Middle frontal gyrus (tissue), 1 donor: Measurements from ENCODE around the gene FOXN1.

ENCODE experiments used
- DNase-seq: peaks from one replicate; pipeline ENCODE4 v3.0.0-alpha.2; 2015; ENCODE audit warnings: low spot score; ENCODE audit errors: extremely low spot score

Gene FOXN1

DNA sequence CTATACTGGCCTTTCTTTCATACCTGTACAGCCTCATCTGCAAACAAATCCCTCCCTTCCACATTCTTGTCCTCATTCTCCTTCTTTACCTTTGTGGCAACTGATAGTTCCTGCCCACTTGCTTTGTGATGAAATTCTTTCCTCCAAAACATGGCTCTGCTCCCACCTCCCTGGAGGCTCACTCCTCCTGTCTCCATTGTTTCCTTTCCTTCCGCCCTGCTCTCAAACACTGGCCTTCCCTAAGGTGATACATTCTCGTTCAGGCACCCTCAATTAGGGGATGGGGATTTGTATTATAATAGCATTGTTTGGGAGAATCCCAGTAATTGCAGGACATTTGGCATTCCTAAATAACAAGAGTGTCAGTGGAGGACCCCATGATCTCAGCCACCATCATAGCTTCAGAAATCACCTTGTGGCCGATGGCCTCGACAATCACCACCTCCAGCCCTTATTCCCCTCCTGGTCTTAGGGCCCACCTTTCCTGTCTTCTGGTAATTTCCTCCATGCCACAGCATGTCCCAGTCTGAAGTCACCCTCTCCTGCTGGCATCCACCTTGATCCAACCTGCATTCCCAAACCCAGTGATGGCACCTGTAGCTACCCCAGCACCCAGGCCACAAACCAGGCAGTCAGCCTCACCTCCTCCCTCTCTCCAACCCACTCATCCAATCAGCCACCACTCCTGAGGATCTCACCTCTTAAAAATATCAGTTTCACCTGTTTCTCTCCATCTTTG lies 38.4 kb downstream of the FOXN1 start:
- no peak for DNase-seq

GRCh38 chr17:28545141-28545503 lies 39.0 kb downstream of the FOXN1 start:
- no peak for DNase-seq

GRCh38 chr17:28545787-28546415 lies 39.8 kb downstream of the FOXN1 start:
- DNase-seq, result no peak

DNA sequence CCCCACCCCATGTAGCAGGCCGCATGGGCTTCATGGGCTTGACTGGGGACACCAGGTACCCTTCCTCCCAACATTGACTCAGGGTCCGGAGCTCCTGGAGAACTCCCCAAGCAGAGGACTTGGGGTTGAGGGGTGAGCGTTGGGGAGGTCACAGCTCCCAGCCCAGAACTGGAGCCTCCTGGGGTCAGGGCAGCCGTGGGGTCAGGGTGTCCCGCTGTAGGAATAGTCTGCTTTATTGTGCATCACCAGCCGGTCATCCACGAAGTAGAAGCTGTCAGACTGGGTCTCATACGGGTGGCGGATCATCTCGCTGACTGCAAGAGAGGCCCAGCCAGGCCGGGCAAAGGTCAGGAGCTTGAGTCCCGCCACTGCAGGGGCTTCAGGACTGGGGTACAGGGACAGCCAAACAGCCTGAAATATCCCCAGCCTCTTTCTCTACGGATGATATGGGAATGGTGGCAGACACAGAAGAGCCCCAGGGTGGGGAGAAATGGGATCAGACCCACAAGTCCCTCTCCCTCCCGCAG lies 41.0 kb downstream of the FOXN1 start:
- no peak for DNase-seq

- DNase-seq, result peak; percentile 14
These were observed 41.7 kb downstream of the FOXN1 start for GRCh38 chr17:28547623-28548416.

GRCh38 chr17:28548417-28549130 lies 42.4 kb downstream of the FOXN1 start:
- DNase-seq, result no peak

DNA sequence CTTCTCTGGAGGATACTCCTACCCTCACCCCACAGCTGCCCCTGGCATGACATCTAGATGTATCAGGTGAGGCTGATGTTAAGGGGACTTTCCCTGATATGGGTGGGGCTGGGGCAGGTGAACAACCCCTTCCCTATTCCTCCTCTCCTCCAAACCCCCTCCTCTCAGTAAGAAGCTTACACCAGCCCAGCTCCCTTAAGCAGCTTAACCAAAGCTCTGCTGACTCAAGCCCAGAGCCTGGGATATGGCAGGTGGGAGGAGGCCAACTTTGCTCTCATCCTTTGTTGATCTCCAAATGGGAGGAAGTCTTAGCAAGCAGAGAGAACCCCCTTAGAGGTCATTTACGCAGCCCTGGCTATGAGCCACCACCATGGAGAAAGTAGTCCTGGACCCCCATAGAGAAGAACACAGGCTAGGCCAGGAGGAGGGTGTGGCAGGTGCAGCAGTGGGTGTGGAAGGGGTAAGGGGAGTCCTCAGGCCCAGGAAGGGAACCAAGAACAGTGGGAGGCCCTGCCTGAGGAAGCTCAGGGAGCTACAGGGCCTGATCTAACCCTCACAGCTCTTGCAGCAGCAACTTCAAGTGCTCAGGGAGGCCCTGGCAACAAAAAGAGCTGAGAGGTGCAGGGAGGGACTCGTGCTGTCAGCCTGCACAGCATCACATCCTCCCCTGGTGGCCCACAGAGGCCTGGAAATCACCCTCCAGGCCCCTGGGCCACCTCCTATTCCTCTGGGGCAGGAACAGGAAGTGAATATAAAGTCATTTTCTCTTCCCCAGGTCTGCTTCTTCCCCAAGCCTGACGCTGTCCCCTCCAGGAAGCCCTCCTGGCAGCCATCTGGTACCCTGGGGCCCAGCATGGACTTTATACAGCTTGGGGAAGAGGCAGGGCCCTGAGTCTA lies 43.3 kb downstream of the FOXN1 start:
- DNase-seq, result no peak

GRCh38 chr17:28550858-28551257 lies 44.7 kb downstream of the FOXN1 start:
- no peak for DNase-seq

DNA sequence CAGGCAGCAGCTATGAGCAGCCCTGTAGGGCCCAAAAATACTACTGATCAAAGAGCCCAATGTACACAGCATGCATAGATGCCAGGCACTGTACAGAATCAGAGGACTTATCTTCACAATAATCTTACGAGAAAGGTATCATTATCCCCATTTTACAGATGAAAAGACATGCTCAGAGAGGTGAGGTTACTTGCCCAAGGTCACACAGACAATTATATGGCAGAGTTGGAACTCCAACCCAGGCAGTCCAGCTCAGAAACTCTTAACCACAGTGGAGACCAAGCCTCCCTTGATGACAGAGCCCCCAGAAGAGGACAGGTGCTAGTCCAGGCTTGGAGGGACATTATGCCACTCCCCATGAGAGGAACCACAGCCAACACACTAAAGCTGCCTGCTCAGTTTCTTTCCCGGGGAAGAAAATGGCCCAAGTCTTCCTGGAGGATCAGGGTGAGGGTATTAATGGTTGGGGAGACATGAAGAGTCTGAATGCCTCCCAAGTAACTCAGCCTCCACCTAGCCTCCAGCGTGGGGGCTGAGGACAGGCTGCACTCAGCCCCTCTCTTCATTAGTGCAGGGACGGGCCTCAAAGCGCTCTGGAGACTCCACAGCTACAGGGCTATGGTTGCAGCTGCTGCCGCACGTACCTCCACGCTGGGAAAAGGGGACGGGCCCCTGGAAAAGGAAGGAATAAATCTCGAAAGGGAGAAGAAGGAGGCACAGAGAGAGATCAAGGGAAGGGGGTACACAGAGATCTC lies 45.5 kb downstream of the FOXN1 start:
- DNase-seq, result no peak

DNA sequence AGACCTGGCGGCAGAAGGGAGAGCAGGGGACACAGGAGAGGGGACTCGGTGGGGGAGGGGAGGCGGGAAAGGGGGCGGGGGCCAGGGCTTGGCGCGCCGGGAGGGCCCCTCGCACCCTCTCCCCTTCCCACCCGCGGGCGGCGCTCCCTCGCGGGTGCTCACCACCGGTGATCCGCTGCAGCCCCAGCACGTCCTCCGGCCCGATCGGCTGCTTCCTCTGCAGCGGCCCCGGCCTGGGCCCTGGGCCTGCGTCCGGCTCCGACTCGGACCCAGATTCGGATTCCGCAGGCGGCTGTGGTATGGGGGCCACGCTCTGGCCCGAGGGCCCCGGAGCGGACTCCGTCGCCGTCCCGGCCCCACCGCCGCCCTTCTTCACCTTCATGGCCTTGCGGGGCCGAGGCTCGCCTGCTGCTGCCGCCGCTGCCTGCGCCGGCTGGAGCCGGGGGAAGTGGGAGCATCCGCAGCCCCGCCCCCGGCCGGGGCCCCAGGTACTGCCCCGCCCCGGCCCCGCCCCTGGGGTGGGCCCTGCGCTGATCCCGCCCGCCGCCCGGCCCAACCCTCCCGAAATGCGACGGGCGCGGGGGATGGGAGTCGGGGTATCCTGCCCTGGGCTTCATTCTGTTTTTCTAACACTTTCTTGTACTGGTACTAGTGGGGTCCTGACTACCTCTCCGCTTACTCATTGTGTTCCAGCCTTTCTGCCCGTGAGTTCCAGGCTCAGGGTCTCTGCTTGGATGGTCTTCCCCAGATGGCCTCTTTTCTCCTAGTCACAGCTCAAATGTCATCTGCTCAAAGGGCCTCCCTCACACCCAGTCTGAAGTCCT lies 46.2 kb downstream of the FOXN1 start, which contains the start of gene UNC119:
Gene UNC119, minus strand, starts transcription at position 449 of the 824 bp plus-strand sequence. Its CDS starts 67 bp downstream, at position 382.
- peak; percentile 36 for DNase-seq

- DNase-seq, result no peak
These were observed 46.9 kb downstream of the FOXN1 start for GRCh38 chr17:28553000-28553505.

- no peak for DNase-seq
These were observed 48.4 kb downstream of the FOXN1 start for GRCh38 chr17:28554565-28554964.

- DNase-seq, result no peak
These were observed 48.9 kb downstream of the FOXN1 start for GRCh38 chr17:28555022-28555421.

GRCh38 chr17:28563475-28563874 lies 57.3 kb downstream of the FOXN1 start:
- no peak for DNase-seq

GRCh38 chr17:28567604-28568003 lies 61.5 kb downstream of the FOXN1 start:
- DNase-seq, result no peak

GRCh38 chr17:28569446-28569845 lies 63.3 kb downstream of the FOXN1 start:
- no peak for DNase-seq

GRCh38 chr17:28570716-28571360 lies 64.7 kb downstream of the FOXN1 start:
- no peak for DNase-seq
